Prostate gland (tissue), 2 donors: ENCODE data around the gene RSRC1. TPM values are rescaled to one million over a fixed set of nuclear protein-coding genes. Genes with fewer than 3 reads are reported as not detected.

Experiments
- DNase-seq: peaks from one replicate; pipeline ENCODE4 v3.0.0-alpha.2; 2019; ENCODE audit warnings: low spot score
- H3K27ac ChIP-seq, 2 donors: fragments of 200-600 bp; sonication (generic); 2 replicates each; pipeline ENCODE4 v1.5.1; 2017 to 2019
- H3K27me3 ChIP-seq: fragments of 200-600 bp; sonication (generic); replicated peaks from 2 replicates; pipeline ENCODE4 v1.5.1; 2019; ENCODE audit not compliant: insufficient read depth
- H3K36me3 ChIP-seq, 2 donors: fragments of 200-600 bp; sonication (generic); 1 replicate in 1 of 2; 2 replicates in 1 of 2; pipeline versions ENCODE4 v1.5.1 to v1.8.1; 2017 to 2019
- H3K4me1 ChIP-seq: fragments of 200-600 bp; sonication (generic); replicated peaks from 2 replicates; pipeline ENCODE4 v1.5.1; 2019
- H3K4me3 ChIP-seq, 2 donors: fragments of 200-600 bp; sonication (generic); 2 replicates each; pipeline ENCODE4 v1.5.1; 2017 to 2019
- H3K9me3 ChIP-seq: fragments of 200-600 bp; sonication (generic); 2 replicates; pipeline ENCODE4 v1.5.1; 2017
- POLR2A ChIP-seq: fragments of 450-650 bp; IDR thresholded peaks from one replicate; pipeline ENCODE4 v1.6.1; 2016; ENCODE audit warnings: antibody characterized with exemption, mild to moderate bottlenecking
- POLR2AphosphoS5 ChIP-seq: sonication (generic); formaldehyde crosslinking; IDR thresholded peaks from one replicate; pipeline ENCODE4 v1.6.1; 2017; ENCODE audit warnings: antibody characterized with exemption
- WGBS: methylation state at CpG from one replicate; pipeline ENCODE4 v1.1.5; 2018; 5-methylcytosine and 5-hydroxymethylcytosine counted together
- intact Hi-C: fragments of 100-400 bp; cut with DNase I; formaldehyde crosslinking; loops from one replicate; pipeline ENCODE4 v1.14.2; 2022
- total RNA-seq, 2 donors: library from RNA; depleted of rRNA; stranded (reverse); fragments of >200 nt; gene quantifications; one replicate each; pipeline ENCODE4 v1.1.0, GENCODE V29; 2016
- TF ChIP-seq, protein P1 (sequence below), 4 experiments: fragments of 200-600 bp in 2 of 4; fragments of 450-650 bp in 2 of 4; sonication (generic) in 2 of 4; IDR thresholded peaks; 1 replicate in 3 of 4; 2 replicates in 1 of 4; pipeline ENCODE4 v1.5.1; 2016 to 2019; ENCODE audit warnings: antibody characterized with exemption in 4 of 4, mild to moderate bottlenecking in 2 of 4, moderate library complexity in 2 of 4

RSRC1 gene
- total RNA-seq, 2 donors from 2014 or later: 36.5 to 50.7 TPM

DNA sequence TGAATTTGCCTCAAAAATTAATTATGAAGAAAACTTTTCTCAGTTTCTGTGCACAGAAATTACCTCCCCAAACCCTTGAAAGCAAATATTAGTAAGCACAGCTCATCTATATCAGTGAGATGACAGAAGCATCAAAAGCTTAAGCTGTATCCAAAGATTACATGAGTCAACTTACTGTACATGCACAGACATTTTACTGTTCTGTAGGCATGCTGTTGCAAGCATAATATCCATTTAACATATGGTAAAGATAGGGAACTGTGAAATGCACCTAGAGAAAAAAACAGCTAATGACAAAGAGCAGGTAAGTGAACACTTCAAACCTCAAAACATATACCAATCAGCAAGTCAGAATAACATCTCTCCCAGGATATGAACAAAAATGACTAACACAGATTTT lies 24.5 kb upstream of the RSRC1 start:
- H3K27ac ChIP-seq: no peak overlapping the region
- intact Hi-C loops: no loop called here
- no peak overlapping the region for H3K4me3 ChIP-seq
- no peaks in the 10 kb centered on the region for H3K36me3 ChIP-seq
- no peaks in the 10 kb centered on the region for H3K27me3 ChIP-seq
- H3K9me3 ChIP-seq: no peaks in the 10 kb centered on the region
- TF ChIP-seq, protein P1, sequence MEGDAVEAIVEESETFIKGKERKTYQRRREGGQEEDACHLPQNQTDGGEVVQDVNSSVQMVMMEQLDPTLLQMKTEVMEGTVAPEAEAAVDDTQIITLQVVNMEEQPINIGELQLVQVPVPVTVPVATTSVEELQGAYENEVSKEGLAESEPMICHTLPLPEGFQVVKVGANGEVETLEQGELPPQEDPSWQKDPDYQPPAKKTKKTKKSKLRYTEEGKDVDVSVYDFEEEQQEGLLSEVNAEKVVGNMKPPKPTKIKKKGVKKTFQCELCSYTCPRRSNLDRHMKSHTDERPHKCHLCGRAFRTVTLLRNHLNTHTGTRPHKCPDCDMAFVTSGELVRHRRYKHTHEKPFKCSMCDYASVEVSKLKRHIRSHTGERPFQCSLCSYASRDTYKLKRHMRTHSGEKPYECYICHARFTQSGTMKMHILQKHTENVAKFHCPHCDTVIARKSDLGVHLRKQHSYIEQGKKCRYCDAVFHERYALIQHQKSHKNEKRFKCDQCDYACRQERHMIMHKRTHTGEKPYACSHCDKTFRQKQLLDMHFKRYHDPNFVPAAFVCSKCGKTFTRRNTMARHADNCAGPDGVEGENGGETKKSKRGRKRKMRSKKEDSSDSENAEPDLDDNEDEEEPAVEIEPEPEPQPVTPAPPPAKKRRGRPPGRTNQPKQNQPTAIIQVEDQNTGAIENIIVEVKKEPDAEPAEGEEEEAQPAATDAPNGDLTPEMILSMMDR (IDR thresholded peaks at IDR 0.05): no peak
- TF ChIP-seq POLR2A (no peak), POLR2AphosphoS5 (no peak)
- no peaks in the 10 kb centered on the region for H3K4me1 ChIP-seq
- no peak for DNase-seq

DNA sequence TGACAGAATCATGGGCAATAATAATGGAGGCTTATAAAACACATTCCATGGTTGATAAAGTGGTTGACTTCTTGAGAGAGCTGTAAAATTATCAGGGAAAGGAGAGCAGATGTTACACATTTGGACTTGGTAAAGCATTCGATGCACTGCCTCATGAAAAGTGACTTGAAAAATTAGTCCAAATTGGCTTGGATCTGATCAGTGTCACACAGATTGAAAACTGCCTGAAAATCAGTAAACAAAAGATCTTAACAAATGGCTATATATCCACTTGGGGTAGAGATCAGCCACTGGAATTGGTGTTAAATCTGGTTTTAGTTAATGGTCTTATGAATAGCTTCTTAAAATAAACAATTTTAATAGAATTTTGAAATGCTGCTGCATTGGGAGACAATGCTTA lies 24.0 kb upstream of the RSRC1 start:
- Histone ChIP-seq H3K27ac (no peak overlapping the region), H3K27me3 (no peaks in the 10 kb centered on the region), H3K4me3 (no peak overlapping the region), H3K4me1 (no peaks in the 10 kb centered on the region), H3K36me3 (no peaks in the 10 kb centered on the region), H3K9me3 (no peaks in the 10 kb centered on the region)
- no peak for TF ChIP-seq POLR2A
- no peak for TF ChIP-seq POLR2AphosphoS5
- intact Hi-C loops: no loop called here
- DNase-seq: no peak
- WGBS: 50% methylated on average over 1 of the region's 1 CpG

DNA sequence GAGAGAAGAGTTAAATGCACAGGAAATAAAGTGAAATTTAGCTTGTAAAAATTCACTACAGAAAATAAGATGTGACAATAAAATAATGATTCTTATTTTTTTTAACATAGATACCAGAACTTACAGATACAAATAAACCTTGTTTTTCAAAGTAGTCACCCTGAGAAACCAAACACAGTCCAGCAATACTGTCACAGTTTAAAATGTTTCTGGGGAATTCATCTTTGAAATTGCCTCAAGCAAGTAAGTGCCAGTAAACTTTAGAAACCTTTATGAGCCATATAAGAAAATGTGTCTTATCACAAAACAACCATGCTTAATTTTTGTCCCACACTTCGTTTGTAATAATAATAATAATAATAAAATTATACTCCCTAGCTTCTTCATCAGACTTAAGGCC lies 23.5 kb upstream of the RSRC1 start:
- Histone ChIP-seq H3K27me3 (no peaks in the 10 kb centered on the region), H3K4me3 (no peak overlapping the region), H3K4me1 (no peaks in the 10 kb centered on the region), H3K27ac (no peak overlapping the region), H3K9me3 (no peaks in the 10 kb centered on the region), H3K36me3 (no peaks in the 10 kb centered on the region)
- WGBS: 24% methylated on average over 1 of the region's 1 CpG
- no peak for DNase-seq
- intact Hi-C loops: no loop called here
- TF ChIP-seq, protein P1 (IDR thresholded peaks at IDR 0.05): no peak
- TF ChIP-seq POLR2A (no peak), POLR2AphosphoS5 (no peak)

DNA sequence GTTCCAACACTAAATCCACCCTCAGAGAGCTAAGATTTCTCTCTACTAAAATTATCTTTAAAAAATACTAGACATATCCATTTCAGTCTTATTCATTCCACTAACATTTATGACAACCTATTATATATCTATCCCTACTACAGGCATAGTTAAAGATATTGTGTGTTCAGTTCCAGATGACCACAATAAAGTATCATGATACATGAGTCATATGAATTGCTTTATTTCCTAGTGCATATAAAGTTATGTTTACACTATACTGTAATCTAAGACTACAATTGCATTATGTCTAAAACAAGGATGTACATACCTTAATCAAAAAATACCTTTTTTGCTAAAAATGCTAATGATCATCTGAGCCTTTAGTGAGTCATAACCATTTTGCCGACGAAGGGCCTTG lies 23.1 kb upstream of the RSRC1 start:
- no peak for TF ChIP-seq POLR2A
- TF ChIP-seq, protein P1 (IDR thresholded peaks at IDR 0.05): no peak
- TF ChIP-seq POLR2AphosphoS5: no peak
- Histone ChIP-seq H3K4me1 (no peaks in the 10 kb centered on the region), H3K36me3 (no peaks in the 10 kb centered on the region), H3K9me3 (no peaks in the 10 kb centered on the region), H3K4me3 (no peak overlapping the region), H3K27ac (no peak overlapping the region), H3K27me3 (no peaks in the 10 kb centered on the region)
- no peak for DNase-seq
- WGBS: 94% methylated on average over 2 of the region's 2 CpGs
- intact Hi-C loops: no loop called here

DNA sequence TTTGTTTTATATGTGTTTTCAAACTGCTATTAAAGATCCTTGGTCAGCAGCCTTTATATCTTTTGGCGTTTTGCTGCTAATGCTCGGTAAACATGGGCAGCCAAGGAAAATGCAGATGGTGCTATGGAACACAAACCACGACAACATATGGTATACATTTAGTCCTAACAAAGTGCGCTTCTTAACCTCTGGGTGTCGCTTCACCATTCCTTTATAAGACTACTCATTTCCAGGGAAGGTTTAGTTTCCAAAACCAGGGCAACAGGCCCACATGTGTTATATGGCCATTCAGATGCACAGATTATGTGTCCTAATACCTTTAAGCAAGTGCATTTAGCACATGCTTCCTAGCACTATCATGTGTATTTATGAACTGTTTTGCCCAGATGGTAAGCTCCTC lies 18.4 kb upstream of the RSRC1 start:
- H3K36me3 ChIP-seq: no peaks in the 10 kb centered on the region
- WGBS: 21% methylated on average over 5 of the region's 5 CpGs
- intact Hi-C loops: no loop called here
- H3K4me1 ChIP-seq: no peaks in the 10 kb centered on the region
- no peak overlapping the region for H3K4me3 ChIP-seq
- H3K9me3 ChIP-seq: no peaks in the 10 kb centered on the region
- TF ChIP-seq POLR2AphosphoS5 (no peak), POLR2A (no peak)
- TF ChIP-seq, protein P1 (IDR thresholded peaks at IDR 0.05): no peak
- peaks cover 20% of the 10 kb centered on the region for H3K27me3 ChIP-seq
- DNase-seq: no peak
- no peak overlapping the region for H3K27ac ChIP-seq
